Lower lobe of right lung (tissue), 2 donors: ENCODE data around the gene NVL. TPM values are rescaled to one million over a fixed set of nuclear protein-coding genes. Genes with fewer than 3 reads are reported as not detected.

ENCODE experiments used
- ATAC-seq, 2 donors: fragments of 200-7000 bp; cut with Tn5 transposase; one replicate each; pipeline ENCODE4 v1.9.1; 2020 to 2022; ENCODE audit warnings: mild to moderate bottlenecking in 2 of 2, moderate library complexity in 2 of 2
- DNase-seq: peaks from one replicate; pipeline ENCODE4 v3.0.0-alpha.2; 2020
- H3K27ac ChIP-seq: fragments of 200-600 bp; one replicate; pipeline ENCODE4 v1.8.0; 2022
- H3K27me3 ChIP-seq: fragments of 200-600 bp; one replicate; pipeline ENCODE4 v1.8.0; 2022; ENCODE audit warnings: low read depth
- H3K36me3 ChIP-seq: fragments of 200-600 bp; one replicate; pipeline ENCODE4 v1.8.0; 2022; ENCODE audit warnings: mild to moderate bottlenecking
- H3K4me1 ChIP-seq: fragments of 200-600 bp; one replicate; pipeline ENCODE4 v1.8.0; 2022
- H3K4me3 ChIP-seq: fragments of 200-600 bp; one replicate; pipeline ENCODE4 v1.8.0; 2022; ENCODE audit warnings: mild to moderate bottlenecking
- H3K9me3 ChIP-seq: fragments of 200-600 bp; one replicate; pipeline ENCODE4 v1.8.0; 2022
- intact Hi-C: fragments of 100-400 bp; cut with DNase I; formaldehyde crosslinking; loops from one replicate; pipeline ENCODE4 v1.11.0; 2022
- total RNA-seq: library from RNA; stranded (reverse); fragmentation: NEBNext Ultra II Directional; extraction: Animal tissue kit (Norgen Biotek cat#: 25700); gene quantifications from one replicate; pipeline ENCODE4 v1.2.1, GENCODE V29; 2021
- TF ChIP-seq, protein P1 (sequence below): fragments of 200-600 bp; IDR thresholded peaks from one replicate; pipeline ENCODE4 v1.8.0; 2022; ENCODE audit warnings: antibody characterized with exemption, mild to moderate bottlenecking
- donor health status: DM: no; HTN: yes; CAD: no; lungs with severe emphysema.

Gene NVL
- total RNA-seq, 1 donor from 2014 or later = 30.4 TPM

DNA sequence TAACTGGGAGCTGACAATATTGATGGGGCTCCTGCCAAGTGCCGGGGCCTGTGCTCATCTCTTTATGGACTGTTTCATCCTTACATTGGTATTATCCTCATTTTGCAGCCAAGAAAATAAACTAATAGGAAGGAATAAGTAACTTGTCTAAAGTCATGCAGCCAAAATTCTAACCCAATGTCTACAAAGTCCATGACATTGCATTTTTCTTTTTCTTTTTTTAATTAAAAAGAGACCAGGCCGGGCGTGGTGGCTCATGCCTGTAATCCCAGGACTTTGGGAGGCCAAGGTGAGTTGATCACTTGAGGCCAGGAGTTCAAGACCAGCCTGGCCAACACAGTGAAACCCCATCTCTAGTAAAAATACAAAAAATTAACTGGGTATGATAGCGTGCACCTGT, 128.1 kb downstream of the NVL start:
- intact Hi-C loops = no loop called here
- Histone ChIP-seq H3K4me3 (no peak overlapping the region), H3K27ac (no peak overlapping the region), H3K36me3 (no peaks in the 10 kb centered on the region), H3K9me3 (no peaks in the 10 kb centered on the region), H3K27me3 (no peaks in the 10 kb centered on the region), H3K4me1 (peaks cover 22% of the 10 kb centered on the region)
- ATAC-seq = no peak
- TF ChIP-seq, protein P1, sequence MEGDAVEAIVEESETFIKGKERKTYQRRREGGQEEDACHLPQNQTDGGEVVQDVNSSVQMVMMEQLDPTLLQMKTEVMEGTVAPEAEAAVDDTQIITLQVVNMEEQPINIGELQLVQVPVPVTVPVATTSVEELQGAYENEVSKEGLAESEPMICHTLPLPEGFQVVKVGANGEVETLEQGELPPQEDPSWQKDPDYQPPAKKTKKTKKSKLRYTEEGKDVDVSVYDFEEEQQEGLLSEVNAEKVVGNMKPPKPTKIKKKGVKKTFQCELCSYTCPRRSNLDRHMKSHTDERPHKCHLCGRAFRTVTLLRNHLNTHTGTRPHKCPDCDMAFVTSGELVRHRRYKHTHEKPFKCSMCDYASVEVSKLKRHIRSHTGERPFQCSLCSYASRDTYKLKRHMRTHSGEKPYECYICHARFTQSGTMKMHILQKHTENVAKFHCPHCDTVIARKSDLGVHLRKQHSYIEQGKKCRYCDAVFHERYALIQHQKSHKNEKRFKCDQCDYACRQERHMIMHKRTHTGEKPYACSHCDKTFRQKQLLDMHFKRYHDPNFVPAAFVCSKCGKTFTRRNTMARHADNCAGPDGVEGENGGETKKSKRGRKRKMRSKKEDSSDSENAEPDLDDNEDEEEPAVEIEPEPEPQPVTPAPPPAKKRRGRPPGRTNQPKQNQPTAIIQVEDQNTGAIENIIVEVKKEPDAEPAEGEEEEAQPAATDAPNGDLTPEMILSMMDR = no peak
- DNase-seq = no peak

DNA sequence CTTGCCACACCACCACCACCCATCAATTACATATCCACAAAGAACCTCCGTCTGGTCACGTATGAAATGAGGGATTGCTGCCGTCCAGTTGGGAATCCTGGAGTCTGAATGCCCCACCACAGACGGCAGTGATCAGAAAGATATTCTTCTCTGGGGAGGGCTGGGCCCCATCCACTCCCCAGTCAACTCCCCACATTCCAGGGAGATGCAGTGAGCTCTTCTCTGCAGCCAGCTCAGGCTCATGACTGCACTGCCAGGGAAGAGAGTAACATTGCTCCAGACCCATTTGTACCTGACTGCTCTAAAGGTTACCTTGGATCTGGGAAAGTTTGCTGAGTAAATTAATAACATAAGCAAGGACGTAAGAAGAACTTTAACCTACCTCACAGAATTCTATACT, 128.6 kb downstream of the NVL start:
- no peaks in the 10 kb centered on the region for H3K27me3 ChIP-seq
- DNase-seq = no peak
- no peaks in the 10 kb centered on the region for H3K9me3 ChIP-seq
- intact Hi-C loops = no loop called here
- ATAC-seq = no peak
- H3K36me3 ChIP-seq = no peaks in the 10 kb centered on the region
- no peak overlapping the region for H3K27ac ChIP-seq
- TF ChIP-seq, protein P1 = no peak
- no peak overlapping the region for H3K4me3 ChIP-seq
- peaks cover 22% of the 10 kb centered on the region for H3K4me1 ChIP-seq

DNA sequence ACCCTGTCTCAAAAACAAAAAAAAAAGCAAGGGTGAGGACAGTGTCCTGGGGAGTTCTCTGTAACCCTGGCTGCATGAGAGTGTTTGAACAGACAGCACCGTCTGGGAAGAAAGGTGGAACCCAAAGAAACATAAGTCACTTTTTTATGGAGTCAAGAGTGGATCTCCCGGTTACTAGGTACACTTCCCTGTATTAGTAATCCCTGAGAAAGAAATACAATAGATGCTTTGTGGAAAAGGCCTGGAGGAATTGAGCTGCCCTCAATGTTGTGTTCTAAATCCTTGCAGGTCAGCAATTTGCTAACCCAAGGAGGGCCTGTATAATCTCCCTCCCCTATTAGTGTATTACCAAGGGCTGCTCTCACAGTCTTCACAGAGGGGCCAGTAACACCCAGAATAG, 130.3 kb downstream of the NVL start:
- no peak for ATAC-seq
- Histone ChIP-seq H3K27ac (no peak overlapping the region), H3K4me3 (no peak overlapping the region), H3K4me1 (peaks cover 9% of the 10 kb centered on the region), H3K27me3 (no peaks in the 10 kb centered on the region), H3K36me3 (peaks cover under 1% of the 10 kb centered on the region), H3K9me3 (no peaks in the 10 kb centered on the region)
- TF ChIP-seq, protein P1 = no peak
- intact Hi-C loops = no loop called here
- DNase-seq = no peak

DNA sequence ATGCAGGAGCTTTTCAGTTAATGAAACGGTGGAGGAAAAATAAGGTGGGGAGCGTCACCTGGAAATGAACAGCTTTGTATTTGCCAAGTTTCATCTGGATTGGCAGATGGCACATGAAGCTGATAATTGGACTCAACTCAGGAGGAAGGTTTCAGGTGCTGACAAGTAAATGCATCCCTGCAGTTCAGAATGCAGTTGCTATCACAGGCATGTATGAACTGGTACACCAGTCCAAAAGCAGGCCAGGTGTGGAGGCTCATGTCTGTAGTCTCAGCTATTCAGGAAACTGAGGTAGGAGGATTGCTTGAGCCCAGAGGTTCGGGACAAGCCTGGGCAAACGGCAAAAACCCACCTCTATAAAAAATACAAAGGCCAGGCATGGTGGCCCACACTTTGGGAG, 131.4 kb downstream of the NVL start:
- Histone ChIP-seq H3K9me3 (no peaks in the 10 kb centered on the region), H3K27ac (no peak overlapping the region), H3K27me3 (no peaks in the 10 kb centered on the region), H3K4me1 (no peaks in the 10 kb centered on the region), H3K4me3 (no peak overlapping the region), H3K36me3 (peaks cover 9% of the 10 kb centered on the region)
- ATAC-seq (no peak), DNase-seq (no peak)
- TF ChIP-seq, protein P1 = no peak
- intact Hi-C loops = no loop called here

DNA sequence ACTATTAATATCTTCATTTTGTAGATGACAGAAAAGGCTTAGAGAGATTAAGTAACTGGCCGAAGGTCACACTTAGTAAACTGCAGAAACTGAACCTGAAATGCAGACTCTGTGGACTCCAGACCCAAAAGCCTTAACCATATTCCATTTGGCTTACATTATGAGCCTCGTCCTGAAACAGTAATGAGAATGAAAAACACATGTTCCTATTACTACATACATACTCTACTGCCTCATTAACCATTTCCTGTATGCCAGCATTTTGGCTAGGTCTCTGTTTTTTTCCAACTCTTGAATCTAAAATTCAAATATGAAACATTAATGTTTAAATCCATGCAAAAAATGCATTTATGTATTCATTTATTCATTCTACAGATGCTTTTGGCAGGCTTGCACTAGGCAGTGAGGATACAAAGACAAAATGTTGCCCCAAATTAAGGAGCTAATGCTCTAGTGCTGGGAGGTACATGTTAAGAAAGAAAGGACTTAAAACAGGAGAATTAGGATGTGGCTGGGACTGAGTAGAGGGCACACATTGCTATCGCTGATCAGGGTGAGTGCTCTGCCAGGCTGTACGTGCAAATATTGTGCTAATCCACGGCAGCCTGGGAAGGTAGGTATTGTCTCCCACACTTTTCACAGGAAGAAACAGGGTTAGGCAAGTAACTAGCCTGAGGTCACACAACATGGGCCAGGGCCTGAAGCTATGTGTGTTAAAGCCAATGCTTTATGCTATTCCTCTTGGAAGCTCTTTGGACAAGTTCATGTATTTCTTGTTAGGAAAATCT, 133.0 kb downstream of the NVL start:
- DNase-seq = no peak

More for the DNA sequence above, 133.0 kb downstream of the NVL start:
- Histone ChIP-seq H3K27ac (no peak overlapping the region), H3K36me3 (peaks cover 25% of the 10 kb centered on the region), H3K9me3 (no peaks in the 10 kb centered on the region), H3K4me1 (no peaks in the 10 kb centered on the region), H3K4me3 (no peak overlapping the region), H3K27me3 (no peaks in the 10 kb centered on the region)
- ATAC-seq = no peak
- intact Hi-C loops = no loop called here
- TF ChIP-seq, protein P1 = no peak
